KMS-11 (cell line): ENCODE results near the gene GNA15.
"Not testable (repeated sequence)": the region's sequence is repeated elsewhere in the genome, so short reads cannot be mapped to it uniquely, and the experiment has no call there.

Source experiments
- H2AFZ ChIP-seq: fragments of 200-600 bp; sonication (generic); 2 replicates; pipeline ENCODE4 v1.6.1; 2016; ENCODE audit warnings: antibody characterized with exemption, mixed run types, low read depth
- H3K27ac ChIP-seq: fragments of 200-600 bp; sonication (generic); 2 replicates; pipeline ENCODE4 v1.6.1; 2016; ENCODE audit warnings: mild to moderate bottlenecking, mixed run types
- H3K27me3 ChIP-seq: fragments of 200-600 bp; sonication (generic); 2 replicates; pipeline ENCODE4 v1.6.1; 2017; ENCODE audit warnings: mild to moderate bottlenecking, low read depth, mixed run types, moderate library complexity; ENCODE audit not compliant: insufficient read depth
- H3K36me3 ChIP-seq: fragments of 200-600 bp; sonication (generic); 2 replicates; pipeline ENCODE4 v1.6.1; 2017; ENCODE audit warnings: mild to moderate bottlenecking, mixed run types; ENCODE audit not compliant: insufficient read depth
- H3K4me1 ChIP-seq: fragments of 200-600 bp; sonication (generic); 2 replicates; pipeline ENCODE4 v1.6.1; 2016; ENCODE audit warnings: mild to moderate bottlenecking, low read depth, mixed run types; ENCODE audit not compliant: poor library complexity, severe bottlenecking
- H3K4me2 ChIP-seq: fragments of 200-600 bp; sonication (generic); 2 replicates; pipeline ENCODE4 v1.7.0; 2016; ENCODE audit warnings: mild to moderate bottlenecking, mixed run types
- H3K4me3 ChIP-seq: fragments of 200-600 bp; sonication (generic); IDR thresholded peaks from 2 replicates; pipeline ENCODE4 v1.6.1; 2017; ENCODE audit warnings: low read depth, low read length, mixed read lengths; ENCODE audit not compliant: insufficient read depth
- H3K79me2 ChIP-seq: fragments of 200-600 bp; sonication (generic); 2 replicates; pipeline ENCODE4 v1.6.1; 2016; ENCODE audit warnings: low read depth, mixed run types; ENCODE audit not compliant: insufficient read depth
- H3K9ac ChIP-seq: fragments of 200-600 bp; sonication (generic); 2 replicates; pipeline ENCODE4 v1.6.1; 2016; ENCODE audit warnings: mild to moderate bottlenecking, mixed run types
- H4K20me1 ChIP-seq: fragments of 200-600 bp; sonication (generic); 2 replicates; pipeline ENCODE4 v1.6.1; 2016; ENCODE audit warnings: mild to moderate bottlenecking, mixed run types; ENCODE audit not compliant: insufficient read depth
- TF ChIP-seq, protein P1 (sequence below): fragments of 200-600 bp; sonication (generic); conservative IDR thresholded peaks from 2 replicates; pipeline ENCODE4 v1.6.1; 2017; ENCODE audit warnings: low read depth, mild to moderate bottlenecking, antibody characterized with exemption, low read length, moderate library complexity, mixed read lengths

GNA15 gene, protein sequence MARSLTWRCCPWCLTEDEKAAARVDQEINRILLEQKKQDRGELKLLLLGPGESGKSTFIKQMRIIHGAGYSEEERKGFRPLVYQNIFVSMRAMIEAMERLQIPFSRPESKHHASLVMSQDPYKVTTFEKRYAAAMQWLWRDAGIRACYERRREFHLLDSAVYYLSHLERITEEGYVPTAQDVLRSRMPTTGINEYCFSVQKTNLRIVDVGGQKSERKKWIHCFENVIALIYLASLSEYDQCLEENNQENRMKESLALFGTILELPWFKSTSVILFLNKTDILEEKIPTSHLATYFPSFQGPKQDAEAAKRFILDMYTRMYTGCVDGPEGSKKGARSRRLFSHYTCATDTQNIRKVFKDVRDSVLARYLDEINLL

DNA sequence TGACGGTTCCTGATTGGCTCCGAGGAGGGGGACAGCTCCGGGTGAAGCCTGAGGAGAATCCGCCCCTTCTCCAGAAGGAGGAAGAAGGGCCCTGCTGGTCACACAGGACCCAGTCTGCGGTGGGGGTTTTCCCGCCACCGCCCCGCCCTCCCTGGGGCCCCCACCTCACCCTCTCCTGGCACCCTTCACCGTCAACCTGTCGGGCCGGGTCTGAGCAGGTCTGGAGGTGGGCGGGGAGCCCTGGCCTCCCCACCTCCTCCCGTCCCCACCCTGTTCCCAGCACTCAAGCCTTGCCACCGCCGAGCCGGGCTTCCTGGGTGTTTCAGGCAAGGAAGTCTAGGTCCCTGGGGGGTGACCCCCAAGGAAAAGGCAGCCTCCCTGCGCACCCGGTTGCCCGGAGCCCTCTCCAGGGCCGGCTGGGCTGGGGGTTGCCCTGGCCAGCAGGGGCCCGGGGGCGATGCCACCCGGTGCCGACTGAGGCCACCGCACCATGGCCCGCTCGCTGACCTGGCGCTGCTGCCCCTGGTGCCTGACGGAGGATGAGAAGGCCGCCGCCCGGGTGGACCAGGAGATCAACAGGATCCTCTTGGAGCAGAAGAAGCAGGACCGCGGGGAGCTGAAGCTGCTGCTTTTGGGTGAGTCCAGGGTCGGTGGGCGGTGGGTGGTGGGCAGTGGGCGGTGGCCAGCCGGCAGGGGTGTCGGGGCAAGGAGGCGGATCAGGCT is at the start of gene GNA15:
Gene GNA15 (plus strand): TSS at position 73 of the 723 bp plus-strand sequence. CDS start 418 bp downstream, at position 491.
- Histone ChIP-seq H3K36me3 (no peaks in the 10 kb centered on the region), H2AFZ (no peak within 1 kb of the TSS), H3K79me2 (no peaks in the 10 kb centered on the region), H3K9ac (no peak within 1 kb of the TSS), H3K27ac (no peak within 1 kb of the TSS), H3K4me2 (no peak within 1 kb of the TSS), H3K4me3 (no peak within 1 kb of the TSS), H3K4me1 (peaks cover 14% of the 10 kb centered on the region), H3K27me3 (peaks cover 35% of the 10 kb centered on the region; the same call in 1 of the 2 replicates), H4K20me1 (no peaks in the 10 kb centered on the region)
- TF ChIP-seq, protein P1, sequence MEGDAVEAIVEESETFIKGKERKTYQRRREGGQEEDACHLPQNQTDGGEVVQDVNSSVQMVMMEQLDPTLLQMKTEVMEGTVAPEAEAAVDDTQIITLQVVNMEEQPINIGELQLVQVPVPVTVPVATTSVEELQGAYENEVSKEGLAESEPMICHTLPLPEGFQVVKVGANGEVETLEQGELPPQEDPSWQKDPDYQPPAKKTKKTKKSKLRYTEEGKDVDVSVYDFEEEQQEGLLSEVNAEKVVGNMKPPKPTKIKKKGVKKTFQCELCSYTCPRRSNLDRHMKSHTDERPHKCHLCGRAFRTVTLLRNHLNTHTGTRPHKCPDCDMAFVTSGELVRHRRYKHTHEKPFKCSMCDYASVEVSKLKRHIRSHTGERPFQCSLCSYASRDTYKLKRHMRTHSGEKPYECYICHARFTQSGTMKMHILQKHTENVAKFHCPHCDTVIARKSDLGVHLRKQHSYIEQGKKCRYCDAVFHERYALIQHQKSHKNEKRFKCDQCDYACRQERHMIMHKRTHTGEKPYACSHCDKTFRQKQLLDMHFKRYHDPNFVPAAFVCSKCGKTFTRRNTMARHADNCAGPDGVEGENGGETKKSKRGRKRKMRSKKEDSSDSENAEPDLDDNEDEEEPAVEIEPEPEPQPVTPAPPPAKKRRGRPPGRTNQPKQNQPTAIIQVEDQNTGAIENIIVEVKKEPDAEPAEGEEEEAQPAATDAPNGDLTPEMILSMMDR, result no peak

DNA sequence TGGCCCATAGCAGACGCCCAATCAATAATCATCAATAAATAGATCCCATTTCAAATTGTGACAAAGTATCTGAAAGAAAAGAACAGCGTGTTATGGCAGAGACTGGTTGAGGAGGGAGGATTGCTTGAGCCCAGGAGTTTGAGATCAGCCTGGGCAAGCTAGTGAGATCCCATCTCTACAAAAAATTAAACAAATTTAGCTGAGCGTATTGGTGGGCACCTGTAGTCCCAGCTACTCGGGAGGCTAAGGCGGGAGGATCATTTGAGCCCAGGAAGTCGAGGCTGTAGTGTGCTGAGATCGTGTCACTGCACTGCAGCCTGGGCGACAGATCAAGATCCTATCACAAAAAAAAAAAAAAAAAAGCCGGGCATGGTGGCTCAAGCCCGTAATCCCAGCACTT is 48.1 kb upstream of the GNA15 start:
- TF ChIP-seq, protein P1, result no peak
- Histone ChIP-seq H3K9ac (no peak overlapping the region), H3K27ac (no peak overlapping the region)

DNA sequence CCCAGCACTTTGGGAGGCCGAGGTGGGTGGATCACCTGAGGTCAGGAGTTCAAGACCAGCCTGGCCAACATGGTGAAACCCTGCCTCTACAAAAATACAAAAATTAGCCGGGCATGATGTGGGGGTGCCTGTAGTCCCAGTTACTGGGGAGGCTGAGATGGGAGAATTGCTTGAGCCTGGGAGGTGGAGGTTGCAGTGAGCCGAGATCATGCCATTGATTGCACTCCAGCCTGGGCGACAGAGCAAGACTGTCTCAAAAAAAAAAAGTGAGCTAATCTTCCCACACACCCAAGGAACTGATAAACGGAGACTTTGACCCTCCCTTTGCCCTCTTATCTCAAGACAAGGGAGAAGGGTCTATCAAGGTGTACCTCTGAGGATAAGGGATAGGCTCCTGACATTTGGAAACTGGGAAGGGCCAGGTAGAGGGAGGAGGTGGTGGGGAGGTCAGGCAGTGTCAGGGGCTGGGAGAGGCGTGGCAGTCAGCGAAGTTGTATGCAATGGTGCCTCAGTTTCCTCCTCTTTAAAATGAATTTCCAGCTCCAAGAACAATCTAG is 46.5 kb upstream of the GNA15 start:
- not testable (repeated sequence) for H4K20me1 ChIP-seq, H3K4me2 ChIP-seq

More for the DNA sequence above, 48.1 kb upstream of the GNA15 start:
- Histone ChIP-seq H2AFZ (no peak overlapping the region), H4K20me1 (no peaks in the 10 kb centered on the region), H3K27me3 (peaks cover 56% of the 10 kb centered on the region), H3K4me3 (no peak overlapping the region), H3K79me2 (no peaks in the 10 kb centered on the region), H3K4me1 (no peaks in the 10 kb centered on the region), H3K4me2 (no peak overlapping the region), H3K36me3 (no peaks in the 10 kb centered on the region)

DNA sequence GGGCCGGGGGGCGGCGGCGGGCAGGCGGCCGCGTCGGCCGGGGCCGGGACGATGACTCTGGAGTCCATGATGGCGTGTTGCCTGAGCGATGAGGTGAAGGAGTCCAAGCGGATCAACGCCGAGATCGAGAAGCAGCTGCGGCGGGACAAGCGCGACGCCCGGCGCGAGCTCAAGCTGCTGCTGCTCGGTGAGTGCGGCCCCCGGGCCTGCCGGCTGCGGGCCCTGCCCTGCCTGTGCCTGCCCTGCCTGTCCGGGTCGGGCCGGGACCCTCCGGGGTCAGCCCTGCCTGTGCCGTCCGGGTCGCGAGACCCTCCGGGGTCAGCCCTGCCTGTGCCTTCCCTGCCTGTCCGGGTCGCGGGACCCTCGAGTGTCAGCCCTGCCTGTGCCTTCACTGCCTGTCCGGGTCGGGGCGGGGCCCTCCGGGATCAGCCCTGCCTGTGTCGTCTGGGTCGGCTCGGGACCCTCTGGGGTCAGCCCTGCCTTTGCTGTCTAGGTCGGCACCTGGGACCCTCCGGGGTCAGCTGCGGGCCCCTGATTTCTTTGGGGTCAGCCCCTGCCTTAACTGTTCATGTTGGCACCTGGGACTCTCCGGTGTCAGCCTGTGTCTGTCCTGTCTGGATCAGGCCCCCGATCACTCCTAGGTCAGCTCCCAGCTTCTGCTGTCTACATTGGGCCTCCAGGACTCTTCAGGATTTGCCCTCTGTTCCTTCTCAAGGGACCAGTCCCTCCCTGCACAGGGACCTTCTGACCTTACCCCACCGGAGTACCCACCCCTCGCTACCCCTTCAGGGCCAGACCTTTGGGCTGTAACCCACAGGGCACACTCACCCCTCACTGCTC is 41.0 kb upstream of the GNA15 start:
- TF ChIP-seq, protein P1, result no peak
- Histone ChIP-seq H3K4me3 (no peak overlapping the region), H3K4me1 (peaks cover 7% of the 10 kb centered on the region), H3K4me2 (no peak overlapping the region), H4K20me1 (no peaks in the 10 kb centered on the region), H3K79me2 (no peaks in the 10 kb centered on the region), H3K9ac (no peak overlapping the region), H3K36me3 (no peaks in the 10 kb centered on the region), H3K27me3 (peaks cover 61% of the 10 kb centered on the region; the same call in 1 of the 2 replicates), H3K27ac (no peak overlapping the region), H2AFZ (no peak overlapping the region)

More for the DNA sequence above, 46.5 kb upstream of the GNA15 start:
- not testable (repeated sequence) for H3K79me2 ChIP-seq, H3K4me1 ChIP-seq, H3K27ac ChIP-seq, H3K9ac ChIP-seq, H3K36me3 ChIP-seq, H2AFZ ChIP-seq, H3K4me3 ChIP-seq
- peaks cover 50% of the 10 kb centered on the region for H3K27me3 ChIP-seq
